ENCODE data around the gene CMYA5.

- TF ChIP-seq POLR2A (IDR thresholded peaks at IDR 0.05) (no peak), CTCF (IDR thresholded peaks at IDR 0.05) (no peak)
Observed at GRCh38 chr5:79774855-79775237, 85.2 kb downstream of the CMYA5 start.
